Cardiac muscle cell (in vitro differentiated cells and primary cell): ENCODE measurements around the gene CABLES2. TPM values are rescaled to one million over a fixed set of nuclear protein-coding genes. Genes with fewer than 3 reads are reported as not detected.

Source experiments
- DNase-seq, 2 donors: peaks; one replicate each; pipeline versions ENCODE4 v3.0.0 to v3.0.0-alpha.2; 2010 to 2017; ENCODE audit warnings: low read depth in 1 of 2, low spot score in 1 of 2
- H3K27ac ChIP-seq: fragments of 200-600 bp; sonication (generic); 2 replicates; pipeline ENCODE4 v1.5.1; 2016
- H3K27me3 ChIP-seq: fragments of 200-600 bp; sonication (generic); 2 replicates; pipeline ENCODE4 v1.6.0; 2016; ENCODE audit warnings: control low read depth
- H3K36me3 ChIP-seq: fragments of 200-600 bp; sonication (generic); 2 replicates; pipeline ENCODE4 v1.5.1; 2016; ENCODE audit warnings: control low read depth
- H3K4me1 ChIP-seq: fragments of 200-600 bp; sonication (generic); 2 replicates; pipeline ENCODE4 v1.8.1; 2017; ENCODE audit warnings: low read depth, mild to moderate bottlenecking, mixed run types
- H3K4me3 ChIP-seq: fragments of 200-600 bp; sonication (generic); 2 replicates; pipeline ENCODE4 v1.5.1; 2016; ENCODE audit warnings: mild to moderate bottlenecking
- H3K9me3 ChIP-seq: fragments of 200-600 bp; sonication (generic); 2 replicates; pipeline ENCODE4 v1.5.1; 2017; ENCODE audit warnings: low read depth, mild to moderate bottlenecking, control low read depth
- polyA plus RNA-seq: library from polyadenylated mRNA; unstranded; fragments of >200 nt; fragmentation: Nextera tagmentation; extraction: Ambion mirVana; gene quantifications from 2 replicates; pipeline ENCODE4 v1.2.1, GENCODE V29; 2016
- total RNA-seq: library from RNA; depleted of rRNA; stranded (reverse); fragments of >200 nt; gene quantifications from 2 replicates; pipeline ENCODE4 v1.2.3, GENCODE V29; 2016
- TF ChIP-seq, protein P1 (sequence below): IDR thresholded peaks from 2 replicates; pipeline ENCODE4 v1.5.1; 2012; ENCODE audit warnings: low read depth, mild to moderate bottlenecking, low read length

Gene CABLES2
- total and polyA plus RNA-seq, 2 experiments from 2014 or later, result 17.9 to 21.4 TPM

DNA sequence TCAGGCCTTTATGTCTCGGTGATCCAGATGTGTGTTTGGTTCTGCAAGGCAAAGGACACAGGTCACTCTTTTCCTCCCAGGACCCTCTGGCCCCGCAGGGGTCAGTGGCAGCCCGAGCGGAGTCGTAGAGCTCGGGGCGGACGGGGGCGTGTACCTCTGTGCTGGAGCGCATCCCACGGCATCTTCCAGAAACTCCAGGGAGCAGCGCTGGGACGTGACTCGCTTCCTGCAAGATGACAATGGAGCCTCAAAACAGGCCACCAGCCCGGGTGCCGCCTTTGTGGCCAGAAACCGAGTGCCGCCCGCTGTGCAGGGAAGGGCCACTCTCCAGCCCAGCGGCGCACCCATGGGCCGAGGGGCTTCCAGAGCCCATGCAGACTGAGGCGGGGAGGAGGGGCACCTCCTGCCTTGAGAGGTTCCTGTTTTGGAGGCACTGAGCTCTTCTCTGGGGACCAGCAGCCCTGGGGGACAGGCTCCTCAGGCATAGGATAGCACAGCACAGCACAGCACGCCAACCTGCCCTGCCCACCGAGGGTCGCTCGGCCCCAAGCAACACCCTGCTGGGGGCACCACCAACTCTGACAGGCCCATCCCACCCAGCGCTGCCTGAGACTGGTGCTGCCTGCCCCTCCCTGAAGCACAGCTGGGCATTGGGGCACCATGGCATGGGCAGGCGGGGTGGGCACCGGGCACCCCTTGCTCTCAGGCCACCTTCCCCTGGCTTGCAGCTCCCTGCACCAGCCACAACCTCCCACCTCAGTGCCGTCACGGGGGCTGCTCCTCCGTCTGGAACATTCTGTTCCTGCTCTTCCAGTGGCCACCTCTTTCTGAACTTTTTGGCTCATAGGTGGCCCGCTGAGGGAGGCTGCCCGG is 10.5 kb downstream of the CABLES2 start:
- Histone ChIP-seq H3K27ac (no peak overlapping the region), H3K4me1 (no peaks in the 10 kb centered on the region), H3K4me3 (no peak overlapping the region), H3K9me3 (no peaks in the 10 kb centered on the region), H3K27me3 (no peaks in the 10 kb centered on the region), H3K36me3 (no peaks in the 10 kb centered on the region)
- TF ChIP-seq, protein P1, sequence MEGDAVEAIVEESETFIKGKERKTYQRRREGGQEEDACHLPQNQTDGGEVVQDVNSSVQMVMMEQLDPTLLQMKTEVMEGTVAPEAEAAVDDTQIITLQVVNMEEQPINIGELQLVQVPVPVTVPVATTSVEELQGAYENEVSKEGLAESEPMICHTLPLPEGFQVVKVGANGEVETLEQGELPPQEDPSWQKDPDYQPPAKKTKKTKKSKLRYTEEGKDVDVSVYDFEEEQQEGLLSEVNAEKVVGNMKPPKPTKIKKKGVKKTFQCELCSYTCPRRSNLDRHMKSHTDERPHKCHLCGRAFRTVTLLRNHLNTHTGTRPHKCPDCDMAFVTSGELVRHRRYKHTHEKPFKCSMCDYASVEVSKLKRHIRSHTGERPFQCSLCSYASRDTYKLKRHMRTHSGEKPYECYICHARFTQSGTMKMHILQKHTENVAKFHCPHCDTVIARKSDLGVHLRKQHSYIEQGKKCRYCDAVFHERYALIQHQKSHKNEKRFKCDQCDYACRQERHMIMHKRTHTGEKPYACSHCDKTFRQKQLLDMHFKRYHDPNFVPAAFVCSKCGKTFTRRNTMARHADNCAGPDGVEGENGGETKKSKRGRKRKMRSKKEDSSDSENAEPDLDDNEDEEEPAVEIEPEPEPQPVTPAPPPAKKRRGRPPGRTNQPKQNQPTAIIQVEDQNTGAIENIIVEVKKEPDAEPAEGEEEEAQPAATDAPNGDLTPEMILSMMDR, result no peak
- DNase-seq, result no peak

DNA sequence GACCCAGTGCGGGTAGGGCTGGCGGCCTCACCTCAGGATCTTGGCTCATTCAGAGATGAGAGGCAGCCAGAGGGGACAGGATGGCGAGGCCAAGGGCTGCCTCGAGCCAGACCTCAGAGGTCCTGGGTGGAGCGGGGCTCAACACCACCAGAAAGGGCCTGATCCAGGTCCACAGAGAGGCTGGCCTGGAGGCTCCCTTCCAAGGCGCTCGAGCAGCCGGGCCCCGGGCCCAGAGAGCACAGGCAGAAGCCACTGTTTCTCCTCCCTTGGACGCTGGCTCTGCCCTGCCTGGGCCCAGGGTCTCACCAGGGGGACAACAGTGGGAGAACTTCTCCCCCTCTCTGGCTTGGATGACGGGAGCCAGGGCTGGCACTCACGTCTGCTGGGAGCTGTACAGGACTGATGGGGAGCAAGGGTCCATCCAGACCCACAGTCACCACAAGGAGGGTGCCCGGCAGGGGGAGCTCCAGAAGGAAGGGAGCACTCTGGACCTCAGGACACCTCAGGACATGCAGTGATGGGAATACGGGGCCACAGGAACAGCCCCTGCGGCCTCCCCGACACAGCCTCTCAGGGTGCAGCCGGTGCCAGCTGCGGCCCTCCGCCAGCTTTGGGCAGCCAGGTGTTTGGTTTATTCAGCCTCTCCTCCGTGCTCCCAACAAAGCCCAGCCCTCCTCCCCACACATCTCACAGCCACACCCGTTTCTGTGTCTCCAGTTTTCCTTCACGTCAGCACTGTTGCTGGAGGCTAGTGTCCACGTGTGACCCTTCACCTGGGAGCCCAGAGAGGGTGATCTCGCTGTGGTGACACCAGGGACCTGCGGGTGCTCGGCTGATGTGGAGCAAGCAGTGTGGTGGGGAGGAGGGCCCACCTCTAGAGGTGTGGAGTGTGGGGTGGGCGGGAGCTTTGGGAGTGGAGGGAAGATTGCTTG is 11.5 kb downstream of the CABLES2 start:
- DNase-seq, result no peak
- Histone ChIP-seq H3K9me3 (no peaks in the 10 kb centered on the region), H3K4me3 (no peak overlapping the region), H3K36me3 (no peaks in the 10 kb centered on the region), H3K4me1 (no peaks in the 10 kb centered on the region), H3K27me3 (no peaks in the 10 kb centered on the region), H3K27ac (no peak overlapping the region)
- TF ChIP-seq, protein P1, result no peak

DNA sequence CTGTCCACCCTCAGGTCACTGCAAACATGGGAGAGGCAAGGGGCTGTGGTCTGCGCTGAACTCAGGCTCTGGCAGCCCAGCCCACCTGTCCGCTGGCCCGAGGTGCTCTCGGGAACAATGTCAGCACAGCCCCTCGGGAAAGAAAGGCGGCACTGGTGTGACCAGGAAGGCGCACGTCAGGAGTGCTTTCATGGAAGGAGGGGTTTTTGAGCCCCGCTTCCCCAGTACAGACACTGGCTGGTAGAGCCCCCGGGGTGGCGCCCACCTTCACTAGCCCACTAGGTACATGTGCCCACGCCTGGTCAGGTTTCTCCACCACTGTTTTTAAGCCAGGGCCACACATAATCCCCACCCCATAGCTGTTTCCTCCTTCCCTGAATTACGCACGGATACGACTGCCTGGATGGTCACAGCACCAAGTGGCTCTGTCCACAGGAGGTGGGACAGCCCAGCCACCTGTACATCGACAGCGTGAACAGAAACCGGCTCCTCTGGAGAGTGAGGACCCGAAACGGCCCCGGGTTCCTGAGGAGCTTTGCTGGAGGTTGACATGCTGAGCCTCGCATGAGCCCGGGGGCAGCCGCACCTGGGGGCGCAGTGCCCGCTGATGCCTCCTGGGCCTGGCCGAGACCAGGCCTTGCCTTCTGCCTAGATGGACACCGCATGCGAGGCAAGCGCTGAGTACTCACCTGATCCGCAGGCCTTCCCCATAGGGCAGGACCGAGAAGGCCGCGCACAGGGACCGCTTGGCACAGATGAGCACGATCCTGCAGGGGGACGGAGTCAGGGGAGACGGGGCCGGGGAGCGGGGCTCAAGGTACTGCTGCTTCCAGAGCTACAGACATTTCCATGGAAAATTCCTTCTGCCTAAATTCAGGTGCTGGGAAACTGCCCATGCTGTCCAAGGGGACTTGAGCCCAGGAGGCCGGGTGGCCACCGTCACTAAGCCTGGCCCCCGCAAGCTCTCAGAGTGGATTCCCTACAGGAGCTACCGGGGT is 12.5 kb downstream of the CABLES2 start:
- TF ChIP-seq, protein P1, result no peak
- H3K4me3 ChIP-seq, result no peak overlapping the region
- H3K9me3 ChIP-seq, result no peaks in the 10 kb centered on the region
- H3K36me3 ChIP-seq, result no peaks in the 10 kb centered on the region
- no peak overlapping the region for H3K27ac ChIP-seq
- H3K4me1 ChIP-seq, result no peaks in the 10 kb centered on the region
- DNase-seq, result no peak
- H3K27me3 ChIP-seq, result no peaks in the 10 kb centered on the region

DNA sequence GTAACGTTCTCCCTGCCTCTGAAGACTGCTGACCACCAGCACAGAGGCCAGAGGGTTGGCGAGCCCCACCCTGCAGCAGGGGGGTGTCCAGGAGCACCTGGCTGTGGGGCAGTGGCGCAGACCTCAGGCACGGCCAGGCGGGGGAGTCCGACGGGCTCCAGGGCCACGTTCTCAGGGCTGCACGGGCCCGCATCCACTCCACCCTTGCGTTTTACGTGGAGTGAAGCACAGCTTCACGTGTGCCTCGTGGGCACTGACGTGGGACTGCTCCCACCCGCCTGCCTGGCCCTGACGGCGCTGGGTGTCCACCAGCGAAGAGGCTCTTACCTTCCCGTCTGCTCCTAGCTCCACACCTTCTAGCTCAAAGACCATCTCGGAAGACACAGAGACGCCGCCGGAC is 13.3 kb downstream of the CABLES2 start:
- TF ChIP-seq, protein P1, result no peak
- H3K36me3 ChIP-seq, result no peaks in the 10 kb centered on the region

DNA sequence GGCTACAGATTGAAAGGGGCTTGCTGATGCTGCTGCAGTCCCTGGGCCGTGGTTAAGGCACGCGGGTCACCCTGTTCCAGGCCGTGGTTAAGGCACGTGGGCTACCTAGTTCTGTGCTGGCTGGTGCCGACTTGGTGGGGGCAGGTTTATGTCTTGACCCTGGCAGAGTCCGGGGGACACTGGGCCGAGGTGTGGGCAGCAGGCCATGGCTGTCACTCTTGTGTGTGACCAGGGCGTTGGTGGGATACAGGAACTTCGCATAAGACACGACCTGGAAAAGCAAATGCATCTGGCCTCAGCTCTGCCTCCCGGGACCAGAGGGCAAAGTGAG is 13.8 kb downstream of the CABLES2 start:
- Histone ChIP-seq H3K27ac (no peak overlapping the region), H3K4me1 (no peaks in the 10 kb centered on the region), H3K36me3 (no peaks in the 10 kb centered on the region), H3K9me3 (no peaks in the 10 kb centered on the region), H3K4me3 (no peak overlapping the region), H3K27me3 (no peaks in the 10 kb centered on the region)
- TF ChIP-seq, protein P1, result no peak
- no peak for DNase-seq

More for the DNA sequence above, 13.3 kb downstream of the CABLES2 start:
- Histone ChIP-seq H3K4me1 (no peaks in the 10 kb centered on the region), H3K4me3 (no peak overlapping the region), H3K9me3 (no peaks in the 10 kb centered on the region), H3K27me3 (no peaks in the 10 kb centered on the region), H3K27ac (no peak overlapping the region)
- DNase-seq, result no peak
